GM21526 (cell line): ENCODE measurements around the gene GRPEL1.

Experiments
- ATAC-seq: cut with Tn5 transposase; IDR thresholded peaks from one replicate; pipeline ENCODE4 v1.9.1; 2021; ENCODE audit warnings: moderate library complexity; ENCODE audit not compliant: unreplicated experiment, low FRiP score

The GRPEL1 gene

GRCh38 chr4:7027284-7027683 lies 40.6 kb downstream of the GRPEL1 start:
- ATAC-seq: no peak

GRCh38 chr4:7026107-7026506 lies 41.8 kb downstream of the GRPEL1 start:
- no peak for ATAC-seq

DNA sequence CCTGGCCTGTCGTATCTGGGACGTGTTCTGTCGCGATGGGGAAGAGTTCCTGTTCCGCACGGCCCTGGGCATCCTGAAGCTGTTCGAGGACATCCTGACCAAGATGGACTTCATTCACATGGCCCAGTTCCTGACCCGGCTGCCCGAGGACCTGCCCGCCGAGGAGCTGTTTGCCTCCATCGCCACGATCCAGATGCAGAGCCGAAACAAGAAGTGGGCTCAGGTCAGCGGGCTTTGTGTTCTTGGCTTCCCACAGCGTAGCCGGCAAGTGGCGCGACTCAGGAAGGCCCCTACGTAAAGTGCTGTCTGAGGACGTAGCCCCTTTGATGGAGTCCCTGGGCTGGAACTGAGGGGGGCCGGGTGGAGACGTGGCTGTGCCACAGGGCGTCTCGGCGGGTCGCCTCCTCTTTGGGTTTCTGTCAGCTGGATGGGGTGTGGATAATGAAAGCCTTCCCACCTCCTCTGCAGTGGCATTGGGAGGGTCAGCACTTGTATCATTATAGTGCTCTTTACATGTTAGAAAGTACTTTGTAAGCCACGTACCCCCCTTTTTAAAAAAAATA lies 42.7 kb downstream of the GRPEL1 start:
- no peak for ATAC-seq

DNA sequence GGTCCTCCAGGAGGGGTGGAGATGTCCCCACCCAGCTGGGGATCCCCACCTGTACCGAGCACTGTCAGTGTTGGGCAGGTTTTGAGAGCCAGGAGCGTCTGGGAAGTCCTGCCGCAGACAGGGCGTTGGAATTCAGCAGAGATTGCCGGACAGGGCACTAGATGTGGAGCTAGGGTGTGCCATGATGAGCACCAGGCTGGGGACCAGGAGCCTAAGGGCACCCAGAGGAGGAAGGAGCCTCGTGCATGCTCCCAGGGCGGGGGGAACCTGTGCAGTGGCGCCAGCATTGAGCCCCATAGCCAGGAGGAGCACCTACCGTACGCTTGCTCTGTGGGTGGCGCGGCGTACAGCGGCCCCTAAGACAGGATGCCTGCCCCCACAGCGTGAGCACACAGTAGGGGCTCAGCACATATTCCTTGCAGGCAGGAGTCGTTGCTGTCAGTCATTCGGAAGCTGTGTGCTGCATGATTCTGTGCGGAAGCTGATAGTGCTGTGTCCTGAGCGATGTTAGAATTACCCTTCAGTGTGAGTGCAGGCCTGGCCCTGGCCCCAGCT lies 43.5 kb downstream of the GRPEL1 start:
- no peak for ATAC-seq

DNA sequence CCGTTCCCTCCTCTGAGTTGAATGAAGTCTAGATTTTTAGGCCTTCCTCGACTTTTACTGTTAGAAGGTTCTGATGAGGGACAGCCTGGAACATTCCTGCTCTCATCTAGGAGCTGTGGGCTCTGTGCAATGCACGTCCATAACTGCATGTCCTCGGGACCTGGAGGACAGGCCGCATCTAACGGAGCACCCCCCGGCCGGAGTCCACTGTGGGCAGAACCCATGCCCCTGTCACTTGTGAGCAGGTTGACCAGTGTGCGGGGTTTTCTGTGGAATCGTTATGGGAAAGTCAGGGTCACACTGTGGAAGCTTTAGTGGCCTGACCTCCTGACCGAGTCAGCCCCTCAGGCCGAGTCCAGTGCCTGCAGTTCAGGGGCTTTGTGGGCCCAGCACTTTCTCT lies 44.0 kb downstream of the GRPEL1 start:
- ATAC-seq: no peak

GRCh38 chr4:7023486-7023885 lies 44.4 kb downstream of the GRPEL1 start:
- ATAC-seq: no peak

DNA sequence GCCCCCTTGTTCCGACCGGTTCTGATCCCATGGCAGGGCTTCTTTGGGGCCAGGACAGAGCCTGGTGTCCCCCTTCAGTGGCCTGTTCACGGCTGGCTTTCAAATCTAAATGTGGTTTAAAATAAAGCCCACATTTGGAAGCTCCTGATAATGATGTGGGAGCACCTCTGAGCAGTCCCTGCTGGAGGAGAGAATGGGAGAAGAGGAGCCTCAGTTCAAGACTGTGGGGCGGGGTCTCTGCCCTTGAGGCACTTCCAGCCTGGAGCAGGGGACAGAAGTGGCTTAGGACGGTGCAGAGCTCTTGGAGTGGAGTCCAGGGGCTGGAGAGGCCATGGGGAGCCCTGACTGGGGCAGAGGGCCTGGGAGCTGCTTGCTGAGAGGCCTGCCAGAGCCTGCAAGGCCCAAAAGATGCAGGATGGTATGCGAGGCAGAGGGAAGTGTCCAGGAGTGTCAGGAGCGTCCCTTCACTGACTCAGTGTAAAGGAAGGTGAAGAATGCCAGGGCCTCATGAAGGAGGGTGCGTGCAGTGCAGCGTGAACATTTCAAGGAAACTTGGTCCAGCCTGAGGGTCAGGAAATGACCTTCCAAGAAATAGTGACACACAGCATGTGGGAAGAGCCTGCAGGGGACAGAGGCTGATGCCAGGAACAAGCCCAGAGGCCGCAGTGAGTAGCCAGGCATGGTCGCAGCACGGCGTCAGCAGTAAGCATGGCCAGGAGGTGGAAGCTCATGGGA lies 45.8 kb downstream of the GRPEL1 start:
- no peak for ATAC-seq

GRCh38 chr4:7021355-7021754 lies 46.5 kb downstream of the GRPEL1 start:
- no peak for ATAC-seq

GRCh38 chr4:7020856-7021255 lies 47.0 kb downstream of the GRPEL1 start:
- ATAC-seq: no peak

DNA sequence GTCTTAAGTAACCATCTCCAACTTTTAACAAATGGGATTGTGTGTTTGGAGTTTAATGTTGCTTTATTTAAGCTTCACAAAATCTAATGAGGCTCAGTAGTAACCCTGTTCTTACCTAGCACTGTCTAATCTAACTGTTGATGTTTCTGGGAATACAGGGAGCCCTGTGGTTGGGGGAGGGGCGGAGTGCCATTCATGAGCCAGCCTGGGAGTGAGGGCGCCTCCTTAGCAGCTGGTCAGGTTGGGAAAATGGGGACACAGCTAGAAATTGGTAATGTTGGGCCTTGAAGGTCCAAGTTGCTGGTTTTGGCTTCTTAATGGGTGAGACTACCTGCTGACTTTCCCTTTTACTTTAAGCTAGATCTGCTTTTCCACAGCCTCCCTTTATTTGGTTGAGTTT lies 47.6 kb downstream of the GRPEL1 start:
- ATAC-seq: no peak

DNA sequence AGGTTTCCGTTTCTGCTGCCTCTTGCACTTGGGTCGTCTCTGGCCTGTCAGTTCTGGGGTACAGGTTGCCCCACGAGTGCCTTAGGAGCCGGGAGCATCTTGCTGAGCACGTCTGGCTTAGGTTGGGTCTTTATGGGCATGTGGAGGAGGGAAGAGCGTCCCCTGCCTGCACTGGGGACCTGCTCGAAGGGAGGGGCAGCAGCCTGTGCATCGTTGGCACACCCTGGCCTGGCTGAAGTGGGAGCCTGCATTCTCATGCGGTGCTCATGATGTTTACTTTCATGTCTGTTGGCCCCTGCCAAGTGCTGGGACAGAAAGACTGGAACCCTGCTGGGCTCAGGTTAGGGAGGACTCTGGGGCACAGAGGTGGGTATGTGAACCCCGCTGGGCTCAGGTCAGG lies 48.5 kb downstream of the GRPEL1 start:
- no peak for ATAC-seq

GRCh38 chr4:7018281-7018680 lies 49.6 kb downstream of the GRPEL1 start:
- ATAC-seq: no peak

DNA sequence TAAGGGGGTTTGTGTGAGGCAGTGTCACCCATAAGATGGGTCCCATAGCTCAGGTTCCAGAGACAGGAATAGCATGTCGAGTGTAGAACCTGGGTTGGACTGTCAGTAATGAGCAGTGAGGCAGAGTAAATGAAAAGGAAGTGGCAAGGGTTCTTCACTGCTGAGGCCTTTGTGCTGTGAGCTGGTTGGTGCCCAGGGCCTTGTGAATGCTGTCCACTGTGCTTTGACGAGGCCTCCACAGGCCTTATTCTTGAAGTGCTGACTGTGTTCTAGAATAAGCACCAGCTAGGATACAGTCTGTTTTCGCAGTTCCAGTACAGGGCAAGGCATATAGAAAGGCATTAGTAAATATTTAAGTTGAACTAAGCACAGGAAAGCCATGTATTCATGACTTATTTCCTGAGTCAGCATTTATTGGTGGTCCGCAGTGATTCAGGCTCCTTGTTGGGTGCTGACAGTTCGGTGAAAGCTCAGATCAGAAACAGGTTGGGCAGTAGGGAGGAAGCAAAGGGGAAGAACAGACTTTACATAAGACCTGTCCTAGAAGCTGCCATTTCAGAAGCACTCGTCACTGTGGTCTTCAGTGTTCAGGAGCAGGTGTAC lies 50.3 kb downstream of the GRPEL1 start:
- ATAC-seq: no peak

DNA sequence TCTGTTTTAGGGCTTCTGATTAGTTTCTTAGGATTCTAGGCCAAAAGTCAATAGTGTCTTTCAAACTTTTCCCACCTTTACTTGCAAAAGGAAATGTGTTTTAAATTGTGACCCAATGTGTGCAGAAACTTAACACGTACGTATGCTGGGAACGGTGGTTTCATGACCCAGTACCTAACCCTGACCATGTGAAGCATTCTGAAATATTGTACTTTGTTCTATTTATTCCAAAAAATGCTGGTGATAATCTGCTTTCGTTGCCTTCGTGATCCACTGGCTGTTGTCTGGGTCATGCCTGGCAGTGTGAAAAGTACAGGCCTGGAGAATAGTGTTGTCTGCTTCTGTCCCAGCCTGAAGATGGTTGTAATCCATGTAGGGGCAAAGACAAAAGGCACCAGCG lies 51.4 kb downstream of the GRPEL1 start:
- no peak for ATAC-seq

- no peak for ATAC-seq
These were observed 51.8 kb downstream of the GRPEL1 start for GRCh38 chr4:7016086-7016485.

DNA sequence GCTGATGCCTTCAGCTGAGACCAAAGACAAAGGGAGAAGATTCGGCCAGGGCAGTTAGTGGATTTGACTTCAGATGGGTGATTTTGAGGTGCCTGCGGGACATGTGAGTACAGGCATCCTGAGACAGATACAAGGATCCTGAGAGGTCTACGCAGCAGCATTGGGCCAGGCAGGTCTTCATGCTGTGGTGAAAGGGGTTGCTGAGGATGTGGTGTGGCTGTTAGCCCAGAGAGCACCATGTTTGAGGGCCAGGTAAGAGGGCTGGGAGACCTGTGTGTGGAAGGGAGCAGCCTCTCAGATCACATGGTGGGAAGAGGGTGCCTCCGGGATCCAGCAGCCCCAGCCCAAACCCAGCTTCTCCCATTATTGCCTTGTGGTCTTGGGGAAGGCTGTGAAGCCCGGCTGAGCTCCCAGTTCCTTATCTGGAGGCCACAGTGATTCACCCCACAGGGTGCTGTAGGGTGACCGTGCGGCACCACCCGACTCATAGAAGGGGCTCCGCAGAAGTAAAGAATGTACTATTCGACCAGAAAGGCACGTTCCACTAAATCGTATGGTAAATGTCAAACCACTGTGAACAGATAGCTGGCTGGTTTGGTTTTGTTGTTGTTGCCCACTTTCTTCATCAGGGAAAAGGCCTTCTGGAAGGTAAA lies 52.4 kb downstream of the GRPEL1 start:
- no peak for ATAC-seq

GRCh38 chr4:7014815-7015214 lies 53.0 kb downstream of the GRPEL1 start:
- ATAC-seq: no peak

DNA sequence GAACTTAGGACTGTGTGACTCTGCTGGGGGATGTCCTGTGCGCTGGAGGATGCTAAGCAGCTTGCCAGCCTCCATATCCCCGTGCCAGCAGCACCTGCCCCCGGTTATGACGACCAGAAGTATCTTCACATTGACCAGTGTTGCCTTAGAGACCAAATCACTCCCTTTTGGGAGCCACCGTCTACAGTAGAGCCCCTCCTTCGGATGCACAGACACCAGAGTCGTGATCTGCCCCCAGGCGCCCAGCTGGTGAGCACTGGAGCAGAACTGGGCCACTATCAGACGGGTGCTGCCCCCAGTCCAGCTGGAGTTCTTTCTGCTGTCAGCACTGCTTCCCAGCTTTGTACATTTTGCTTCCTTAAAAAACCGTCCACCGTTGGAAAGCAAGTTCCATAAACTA lies 54.7 kb downstream of the GRPEL1 start:
- ATAC-seq: no peak

- no peak for ATAC-seq
These were observed 58.3 kb downstream of the GRPEL1 start for GRCh38 chr4:7009564-7009963.
